ENCODE results near the gene DNAH5. TPM values are rescaled to one million over a fixed set of nuclear protein-coding genes. Genes with fewer than 3 reads are reported as not detected.

Gene DNAH5
- total RNA-seq, 1 donor from 2014 or later: not detected

- Mint-ChIP-seq H3K27me3 (peaks cover 6% of the 10 kb centered on the region), H3K4me1 (no peaks in the 10 kb centered on the region), H3K27ac (no peak overlapping the region), H3K4me3 (no peak overlapping the region), H3K9me3 (no peaks in the 10 kb centered on the region), H3K36me3 (ENCODE audit: low read depth) (no peaks in the 10 kb centered on the region)
- ChIA-PET POLR2A (no interaction called here), CTCF (no interaction called here)
- intact Hi-C loops (cut with micrococcal nuclease): no loop called here
- TF ChIP-seq CTCF (IDR thresholded peaks at IDR 0.05): no peak
- ATAC-seq (ENCODE audit: low read depth): no peak
- no peak for DNase-seq
Measured at GRCh38 chr5:13909271-13909670, 35.2 kb downstream of the DNAH5 start.

- TF ChIP-seq CTCF (IDR thresholded peaks at IDR 0.05): no peak
- no peaks in the 10 kb centered on the region for H3K36me3 Mint-ChIP-seq (ENCODE audit: low read depth)
- no peaks in the 10 kb centered on the region for H3K4me1 Mint-ChIP-seq
- intact Hi-C loops (cut with micrococcal nuclease): no loop called here
- ATAC-seq (ENCODE audit: low read depth) (no peak), DNase-seq (no peak)
- ChIA-PET POLR2A (no interaction called here), CTCF (no interaction called here)
- no peaks in the 10 kb centered on the region for H3K9me3 Mint-ChIP-seq
- no peak overlapping the region for H3K27ac Mint-ChIP-seq
- peaks cover 12% of the 10 kb centered on the region for H3K27me3 Mint-ChIP-seq
- H3K4me3 Mint-ChIP-seq: no peak overlapping the region
Measured at GRCh38 chr5:13898569-13898968, 45.9 kb downstream of the DNAH5 start.

- Mint-ChIP-seq H3K4me3 (no peak overlapping the region), H3K27ac (no peak overlapping the region), H3K9me3 (peaks cover 22% of the 10 kb centered on the region), H3K4me1 (no peaks in the 10 kb centered on the region), H3K36me3 (ENCODE audit: low read depth) (no peaks in the 10 kb centered on the region), H3K27me3 (peaks cover 2% of the 10 kb centered on the region)
- ChIA-PET POLR2A (no interaction called here), CTCF (no interaction called here)
- TF ChIP-seq CTCF (IDR thresholded peaks at IDR 0.05): no peak
- no peak for DNase-seq
- ATAC-seq (ENCODE audit: low read depth): no peak
- intact Hi-C loops (cut with micrococcal nuclease): no loop called here
Measured at GRCh38 chr5:13878357-13878756, 66.1 kb downstream of the DNAH5 start.

- H3K4me1 Mint-ChIP-seq: no peaks in the 10 kb centered on the region
Measured at GRCh38 chr5:13866792-13867191, 77.7 kb downstream of the DNAH5 start.

GRCh38 chr5:13865312-13865711 is 79.2 kb downstream of the DNAH5 start:
- POLR2A ChIA-PET: no interaction called here
- no peak overlapping the region for H3K4me3 Mint-ChIP-seq
- DNase-seq (no peak), ATAC-seq (ENCODE audit: low read depth) (no peak)
- no peaks in the 10 kb centered on the region for H3K9me3 Mint-ChIP-seq
- CTCF ChIA-PET: no interaction called here
- H3K27me3 Mint-ChIP-seq: no peaks in the 10 kb centered on the region
- no peaks in the 10 kb centered on the region for H3K36me3 Mint-ChIP-seq (ENCODE audit: low read depth)
- no peak overlapping the region for H3K27ac Mint-ChIP-seq
- no peak for TF ChIP-seq CTCF (IDR thresholded peaks at IDR 0.05)
- intact Hi-C loops (cut with micrococcal nuclease): no loop called here
- H3K4me1 Mint-ChIP-seq: no peaks in the 10 kb centered on the region

More at GRCh38 chr5:13866792-13867191, 77.7 kb downstream of the DNAH5 start:
- no peaks in the 10 kb centered on the region for H3K9me3 Mint-ChIP-seq
- ChIA-PET POLR2A (no interaction called here), CTCF (no interaction called here)
- H3K4me3 Mint-ChIP-seq: no peak overlapping the region
- DNase-seq (no peak), ATAC-seq (ENCODE audit: low read depth) (no peak)
- TF ChIP-seq CTCF (IDR thresholded peaks at IDR 0.05): no peak
- no peaks in the 10 kb centered on the region for H3K27me3 Mint-ChIP-seq
- intact Hi-C loops (cut with micrococcal nuclease): no loop called here
- H3K36me3 Mint-ChIP-seq (ENCODE audit: low read depth): no peaks in the 10 kb centered on the region
- H3K27ac Mint-ChIP-seq: no peak overlapping the region

Measured in activated B cell treated with CpG ODN at 0.5 μM for 24 hours (primary cell).